Measurements from ENCODE around the gene FGD5. TPM values are rescaled to one million over a fixed set of nuclear protein-coding genes. Genes with fewer than 3 reads are reported as not detected.

Gene FGD5
- polyA plus RNA-seq, 1 of the 3 experiments (the other 2 are of a cell fraction) = not detected

GRCh38 chr3:14803981-14804834, 14.6 kb upstream of the FGD5 start:
- CTCF ChIA-PET = interaction anchor here (0.9 to 1.7 kb wide), 5 partner anchors 12 to 109 kb away, joined by 3 to 12 read pairs (median 3); no protein-coding TSS in a partner anchor
- Histone ChIP-seq H3K9me3 (no peaks in the 10 kb centered on the region), H3K27me3 (ENCODE audit: insufficient read depth) (no peaks in the 10 kb centered on the region), H4K20me1 (ENCODE audit: insufficient read depth) (no peaks in the 10 kb centered on the region), H3K4me1 (ENCODE audit: control insufficient read depth in 1 of 2, insufficient read depth in 2 of 2, low read depth in 1 of 2, low read length in 1 of 2) (peaks cover 0 to 3% of the 10 kb centered on the region in 2 experiments; a peak in 1 of 4 replicates), H3K4me3 (ENCODE audit: low read depth in 2 of 2, low read length in 1 of 2) (no peak overlapping the region), H3K36me3 (replicated peaks in 1 of 2; ENCODE audit: control insufficient read depth in 1 of 2, insufficient read depth in 2 of 2, low read length in 1 of 2) (no peaks in the 10 kb centered on the region), H3K9me2 (no peaks in the 10 kb centered on the region), H3K9ac (no peak overlapping the region), H3K4me2 (no peak overlapping the region), H3F3A (replicated peaks; ENCODE audit: insufficient read depth) (no peaks in the 10 kb centered on the region), H3K79me2 (ENCODE audit: insufficient read depth) (no peaks in the 10 kb centered on the region), H3K27ac (ENCODE audit: low read depth in 2 of 2, low read length in 1 of 2) (no peak overlapping the region), H2AFZ (ENCODE audit: low read depth) (no peak overlapping the region)
- no peak for TF ChIP-seq TAF1 (IDR thresholded peaks at IDR 0.05; ENCODE audit: borderline replicate concordance, low read depth, low read length)
- no peak for TF ChIP-seq ZBTB33 (IDR thresholded peaks at IDR 0.05; ENCODE audit: borderline replicate concordance, low read depth)
- no peak for TF ChIP-seq NFIC (IDR thresholded peaks at IDR 0.05; ENCODE audit: borderline replicate concordance)
- 60% methylated on average over 10 of the region's 12 CpGs for WGBS (ENCODE audit: low lambda C conversion rate)
- POLR2A ChIA-PET = no interaction called here
- DNase-seq = peak; percentile 48

DNA sequence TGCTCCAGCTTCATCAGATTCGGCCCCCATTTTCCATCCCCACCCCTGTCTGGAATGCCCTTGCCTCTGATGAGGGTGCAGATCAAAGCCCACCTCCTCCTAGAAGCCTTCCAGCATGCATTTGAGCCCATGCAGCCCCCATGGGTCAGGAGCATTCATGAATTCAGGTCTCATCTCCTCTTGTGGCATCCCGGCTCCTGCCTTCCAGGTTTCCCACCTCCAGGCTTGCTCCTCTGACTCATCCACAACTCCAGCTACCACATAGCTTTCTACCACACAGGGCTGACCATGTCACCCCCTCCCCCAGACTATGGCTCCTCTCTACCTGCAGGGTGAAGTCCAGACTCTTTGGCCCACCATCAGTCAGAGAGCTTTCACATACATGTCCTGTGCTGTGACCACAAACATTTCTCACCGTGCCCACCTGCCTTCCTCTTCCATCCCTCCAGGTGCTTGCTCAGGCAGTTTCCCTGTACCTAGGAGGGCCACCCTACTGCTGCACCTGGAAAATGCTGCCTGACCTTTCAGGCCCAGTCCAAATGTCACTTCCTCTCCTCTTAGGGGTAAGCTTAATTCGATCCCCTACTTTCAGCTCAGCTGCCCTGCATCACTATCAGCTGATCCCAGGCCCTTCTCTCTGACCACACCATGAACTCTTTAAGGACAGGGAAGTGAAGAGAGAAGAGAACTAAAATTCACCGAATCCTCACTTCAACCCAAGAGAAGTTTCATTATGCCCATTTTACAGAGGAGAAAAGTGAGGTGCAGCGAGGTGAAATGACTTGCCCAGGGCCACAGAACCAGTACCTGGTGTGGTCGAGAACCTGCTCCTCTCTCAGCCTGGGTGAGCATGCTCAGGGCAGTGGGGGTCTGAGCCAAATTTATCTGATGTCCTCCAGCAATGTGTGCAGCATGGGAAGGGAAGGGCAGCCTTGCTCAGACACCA, 13.7 kb upstream of the FGD5 start:
- no peak overlapping the region for H3K4me3 ChIP-seq (ENCODE audit: low read depth in 2 of 2, low read length in 1 of 2)
- no peak overlapping the region for H3K9ac ChIP-seq
- ChIA-PET POLR2A (no interaction called here), CTCF (interaction anchor here (0.9 to 1.7 kb wide), 4 partner anchors 13 to 108 kb away, joined by 3 to 12 read pairs (median 4); no protein-coding TSS in a partner anchor)
- no peaks in the 10 kb centered on the region for H3K9me3 ChIP-seq
- no peaks in the 10 kb centered on the region for H3K27me3 ChIP-seq (ENCODE audit: insufficient read depth)
- no peaks in the 10 kb centered on the region for H4K20me1 ChIP-seq (ENCODE audit: insufficient read depth)
- H3K27ac ChIP-seq (ENCODE audit: low read depth in 2 of 2, low read length in 1 of 2) = no peak overlapping the region
- H2AFZ ChIP-seq (ENCODE audit: low read depth) = no peak overlapping the region
- no peaks in the 10 kb centered on the region for H3K79me2 ChIP-seq (ENCODE audit: insufficient read depth)
- H3K4me2 ChIP-seq = no peak overlapping the region
- 42% methylated on average over 6 of the region's 7 CpGs for WGBS (ENCODE audit: low lambda C conversion rate)
- H3K4me1 ChIP-seq (ENCODE audit: control insufficient read depth in 1 of 2, insufficient read depth in 2 of 2, low read depth in 1 of 2, low read length in 1 of 2) = peaks cover 0 to 4% of the 10 kb centered on the region in 2 experiments; a peak in 1 of 4 replicates
- no peak for TF ChIP-seq EP300 (IDR thresholded peaks at IDR 0.05; ENCODE audit: borderline replicate concordance in 1 of 2, low read depth in 1 of 2, low read length in 1 of 2)
- no peak for TF ChIP-seq JUND (IDR thresholded peaks at IDR 0.05)
- no peak for TF ChIP-seq SMC3 (IDR thresholded peaks at IDR 0.05; ENCODE audit: low read depth, low read length)
- no peak for TF ChIP-seq ELF1 (IDR thresholded peaks at IDR 0.05)
- TF ChIP-seq RAD21 (IDR thresholded peaks at IDR 0.05; ENCODE audit: low read length) = no peak
- no peak for TF ChIP-seq FOXJ3 (CRISPR knock-in tag; IDR thresholded peaks at IDR 0.05)
- TF ChIP-seq RXRA (IDR thresholded peaks at IDR 0.05; ENCODE audit: borderline replicate concordance, low read depth) = no peak
- no peak for TF ChIP-seq TEAD4 (IDR thresholded peaks at IDR 0.05; ENCODE audit: borderline replicate concordance, insufficient read depth)
- TF ChIP-seq CHD2 (IDR thresholded peaks at IDR 0.05; ENCODE audit: low read length, partially characterized antibody) = no peak
- TF ChIP-seq CTCF (IDR thresholded peaks at IDR 0.05) = no peak
- TF ChIP-seq TAF1 (IDR thresholded peaks at IDR 0.05; ENCODE audit: borderline replicate concordance, low read depth, low read length) = no peak
- TF ChIP-seq MXI1 (IDR thresholded peaks at IDR 0.05; ENCODE audit: low read depth, low read length) = no peak
- TF ChIP-seq EZH2phosphoT487 (IDR thresholded peaks at IDR 0.05; ENCODE audit: borderline replicate concordance, low read depth) = no peak
- TF ChIP-seq, protein P1, sequence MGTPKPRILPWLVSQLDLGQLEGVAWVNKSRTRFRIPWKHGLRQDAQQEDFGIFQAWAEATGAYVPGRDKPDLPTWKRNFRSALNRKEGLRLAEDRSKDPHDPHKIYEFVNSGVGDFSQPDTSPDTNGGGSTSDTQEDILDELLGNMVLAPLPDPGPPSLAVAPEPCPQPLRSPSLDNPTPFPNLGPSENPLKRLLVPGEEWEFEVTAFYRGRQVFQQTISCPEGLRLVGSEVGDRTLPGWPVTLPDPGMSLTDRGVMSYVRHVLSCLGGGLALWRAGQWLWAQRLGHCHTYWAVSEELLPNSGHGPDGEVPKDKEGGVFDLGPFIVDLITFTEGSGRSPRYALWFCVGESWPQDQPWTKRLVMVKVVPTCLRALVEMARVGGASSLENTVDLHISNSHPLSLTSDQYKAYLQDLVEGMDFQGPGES (IDR thresholded peaks at IDR 0.05; ENCODE audit: low read depth, low read length) = no peak
- TF ChIP-seq FOSL2 (IDR thresholded peaks at IDR 0.05; ENCODE audit: borderline replicate concordance, low read depth) = no peak
- no peak for TF ChIP-seq MEF2A (IDR thresholded peaks at IDR 0.05; ENCODE audit: borderline replicate concordance, low read depth)
- TF ChIP-seq POLR2AphosphoS5 (IDR thresholded peaks at IDR 0.05; ENCODE audit: low read depth, low read length) = no peak
- TF ChIP-seq RFX5 (IDR thresholded peaks at IDR 0.05; ENCODE audit: low read length) = no peak
- no peak for TF ChIP-seq FOXM1 (IDR thresholded peaks at IDR 0.05; ENCODE audit: low read depth)
- DNase-seq = no peak
- no peaks in the 10 kb centered on the region for H3F3A ChIP-seq (replicated peaks; ENCODE audit: insufficient read depth)
- no peaks in the 10 kb centered on the region for H3K36me3 ChIP-seq (replicated peaks in 1 of 2; ENCODE audit: control insufficient read depth in 1 of 2, insufficient read depth in 2 of 2, low read length in 1 of 2)
- H3K9me2 ChIP-seq = no peaks in the 10 kb centered on the region

All from SK-N-SH (cell line).